HG02938 (cell line): Measurements from ENCODE around the gene ZCCHC7.
"Not testable (repeated sequence)": the region's sequence is repeated elsewhere in the genome, so short reads cannot be mapped to it uniquely, and the experiment has no call there.

Experiments used
- ATAC-seq: cut with Tn5 transposase; IDR thresholded peaks from one replicate; pipeline ENCODE4 v1.9.1; 2021; ENCODE audit warnings: mild to moderate bottlenecking, moderate library complexity; ENCODE audit not compliant: unreplicated experiment

Gene ZCCHC7

DNA sequence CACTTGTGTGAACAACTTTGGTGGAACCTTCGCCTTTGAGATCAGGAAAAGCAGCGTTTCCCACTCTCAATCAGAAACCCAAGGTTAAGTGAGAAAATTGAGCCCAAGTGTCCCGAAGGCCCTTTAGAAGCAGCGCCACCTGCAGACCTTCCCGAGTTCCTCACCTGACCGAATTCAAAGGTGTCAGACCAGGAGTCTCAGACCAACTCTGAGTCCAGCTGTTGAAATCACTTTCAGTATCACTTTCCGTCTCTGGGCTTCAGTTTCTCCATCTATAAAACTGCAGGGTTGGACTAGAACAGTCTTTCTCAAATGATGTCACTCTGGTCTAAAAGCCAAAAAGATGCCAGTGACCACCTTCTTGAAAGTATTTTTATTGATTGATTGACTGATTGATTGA, 270.4 kb downstream of the ZCCHC7 start:
- ATAC-seq, result peak; percentile 89

DNA sequence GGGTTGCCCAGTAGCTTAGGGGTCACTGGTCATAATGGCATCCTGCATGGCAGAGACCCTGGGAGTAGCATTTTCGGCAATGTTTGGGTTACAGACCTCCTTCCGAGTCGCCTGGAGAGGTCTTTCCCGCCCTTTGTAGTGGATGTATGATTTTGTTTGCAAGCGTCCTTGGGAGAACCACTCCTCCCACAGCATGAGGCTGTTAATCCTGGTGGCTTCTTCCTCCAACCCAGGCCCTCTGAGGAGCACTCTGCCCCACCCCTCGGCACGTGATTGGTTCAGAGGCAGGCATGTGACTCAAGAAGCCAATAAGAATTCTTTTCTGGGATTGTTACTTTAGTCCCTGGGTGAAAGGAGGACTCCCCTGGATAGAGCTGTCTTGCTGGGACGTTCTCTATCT, 271.9 kb downstream of the ZCCHC7 start:
- ATAC-seq, result no peak

DNA sequence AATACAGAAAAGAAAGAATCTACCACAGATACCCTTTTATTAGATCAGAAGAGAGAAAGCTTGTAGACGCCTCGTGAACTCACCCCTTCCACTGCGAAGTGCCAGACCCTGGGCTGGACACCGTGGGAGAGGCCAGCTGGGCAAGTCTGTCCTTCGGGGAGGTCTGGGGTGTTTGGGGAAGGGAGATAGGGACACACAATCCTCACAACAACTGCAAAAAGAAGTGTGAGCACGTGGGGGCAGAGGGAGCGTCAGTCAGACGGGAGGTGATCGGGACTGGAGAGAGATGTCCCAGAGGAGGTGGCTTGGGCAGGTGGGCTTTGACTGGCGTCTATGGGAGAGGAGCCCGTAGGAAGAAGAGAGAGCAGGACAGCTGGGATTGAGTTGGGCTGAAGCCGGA, 274.9 kb downstream of the ZCCHC7 start:
- no peak for ATAC-seq

DNA sequence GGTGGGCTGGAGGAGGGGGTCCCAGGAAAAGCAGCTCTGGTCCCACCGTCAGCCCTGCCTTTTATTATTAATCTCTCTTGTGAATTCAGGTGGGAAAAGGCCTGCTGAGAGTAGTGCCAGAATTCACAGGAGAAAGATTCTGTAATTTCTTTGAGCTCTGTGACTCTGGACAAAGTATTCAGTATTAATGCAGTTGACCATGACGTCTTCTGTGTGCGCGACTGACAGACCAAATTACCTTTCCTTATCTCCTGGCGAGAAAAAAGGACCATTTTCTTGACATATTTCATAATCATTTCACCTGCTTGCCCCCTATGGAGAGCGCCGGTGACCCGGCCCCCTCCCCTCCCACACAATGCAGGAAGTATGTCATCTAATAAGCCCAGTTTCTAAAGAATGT, 275.3 kb downstream of the ZCCHC7 start:
- no peak for ATAC-seq

- not testable (repeated sequence) for ATAC-seq
Observed at GRCh38 chr9:37397948-37398347, 277.6 kb downstream of the ZCCHC7 start.

- ATAC-seq, result no peak
Observed at GRCh38 chr9:37398464-37399025, 278.2 kb downstream of the ZCCHC7 start.

DNA sequence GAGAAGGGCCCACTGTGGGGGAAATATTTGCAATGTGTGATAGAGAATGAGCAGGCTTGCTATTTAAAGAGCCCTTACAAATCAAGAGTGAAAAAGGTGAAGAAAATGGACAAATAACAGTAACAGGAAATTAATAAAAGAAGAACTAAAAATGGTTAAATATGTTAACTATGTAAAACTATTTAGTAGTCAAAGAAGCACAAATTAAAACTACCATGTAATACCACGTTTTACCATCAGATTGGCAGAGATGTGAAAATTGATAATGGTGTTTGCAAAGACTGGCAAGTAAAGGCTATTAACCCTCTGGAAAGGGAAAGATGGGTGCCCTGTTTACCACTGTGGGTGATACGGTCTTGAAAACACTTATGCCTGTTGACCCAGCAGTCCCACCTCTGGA, 279.0 kb downstream of the ZCCHC7 start:
- no peak for ATAC-seq

- ATAC-seq, result no peak
Observed at GRCh38 chr9:37404590-37404989, 284.2 kb downstream of the ZCCHC7 start.

DNA sequence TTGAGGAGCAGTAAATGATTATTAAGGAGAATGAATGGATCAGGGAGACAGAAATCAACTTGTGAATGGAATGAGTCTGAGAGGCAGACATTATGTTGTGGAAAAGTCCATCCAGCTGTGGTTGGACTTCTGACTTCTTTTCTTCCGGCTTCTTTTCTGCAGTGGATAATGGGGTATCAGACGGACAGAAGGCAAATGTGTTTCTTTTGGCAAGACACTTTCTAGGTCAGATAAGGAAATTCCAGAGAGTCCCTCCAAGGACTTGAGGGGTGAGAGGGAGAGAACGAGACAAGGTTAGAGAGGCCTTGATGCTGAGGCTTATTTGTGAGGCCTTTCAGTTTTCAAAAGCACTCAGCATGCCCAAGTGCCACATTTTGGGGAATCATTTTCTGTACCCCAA, 285.0 kb downstream of the ZCCHC7 start:
- no peak for ATAC-seq

- no peak for ATAC-seq
Observed at GRCh38 chr9:37405764-37406380, 285.5 kb downstream of the ZCCHC7 start.

- ATAC-seq, result no peak
Observed at GRCh38 chr9:37406603-37407401, 286.4 kb downstream of the ZCCHC7 start.

DNA sequence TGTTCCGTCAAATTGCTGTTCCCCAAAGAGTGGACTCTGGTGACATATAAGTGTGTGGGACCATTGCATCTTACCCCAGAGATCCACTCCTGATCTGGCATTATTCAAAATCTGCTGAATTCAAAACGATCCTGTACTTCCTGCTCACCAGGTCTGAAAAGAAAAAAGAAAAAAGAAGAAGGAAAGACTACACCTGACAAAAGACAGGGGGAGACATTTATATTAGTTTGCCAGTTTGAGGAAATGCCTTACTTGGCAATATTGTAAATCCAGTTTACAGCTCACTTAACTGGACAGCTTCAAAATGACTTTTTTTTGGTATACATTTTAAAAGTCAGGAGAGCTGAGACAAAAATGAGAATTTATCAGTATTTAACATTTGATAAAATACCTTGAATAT, 287.1 kb downstream of the ZCCHC7 start:
- ATAC-seq, result no peak
